ENCODE results near the gene AGAP3.

Gene AGAP3

DNA sequence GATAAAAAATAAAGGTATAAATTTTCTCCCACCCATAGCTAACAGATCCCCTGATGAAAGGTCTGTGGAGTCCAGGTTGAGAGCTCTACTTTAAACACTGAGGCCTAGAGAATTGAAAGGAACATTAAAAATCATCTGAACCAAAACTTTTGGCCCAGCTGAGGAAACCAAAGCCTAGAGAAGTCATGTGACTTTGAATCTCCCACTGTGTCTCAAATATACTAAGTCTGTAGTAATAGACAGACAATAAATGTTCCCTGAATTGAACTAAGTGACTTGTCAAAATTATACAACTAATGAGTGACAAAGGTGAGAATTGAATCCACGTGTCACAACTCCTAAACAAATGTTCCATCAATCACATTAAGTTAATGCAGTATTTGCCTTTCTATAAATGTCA is 75.5 kb downstream of the AGAP3 start:
- DNase-seq (ENCODE audit: low read depth), result no peak

DNA sequence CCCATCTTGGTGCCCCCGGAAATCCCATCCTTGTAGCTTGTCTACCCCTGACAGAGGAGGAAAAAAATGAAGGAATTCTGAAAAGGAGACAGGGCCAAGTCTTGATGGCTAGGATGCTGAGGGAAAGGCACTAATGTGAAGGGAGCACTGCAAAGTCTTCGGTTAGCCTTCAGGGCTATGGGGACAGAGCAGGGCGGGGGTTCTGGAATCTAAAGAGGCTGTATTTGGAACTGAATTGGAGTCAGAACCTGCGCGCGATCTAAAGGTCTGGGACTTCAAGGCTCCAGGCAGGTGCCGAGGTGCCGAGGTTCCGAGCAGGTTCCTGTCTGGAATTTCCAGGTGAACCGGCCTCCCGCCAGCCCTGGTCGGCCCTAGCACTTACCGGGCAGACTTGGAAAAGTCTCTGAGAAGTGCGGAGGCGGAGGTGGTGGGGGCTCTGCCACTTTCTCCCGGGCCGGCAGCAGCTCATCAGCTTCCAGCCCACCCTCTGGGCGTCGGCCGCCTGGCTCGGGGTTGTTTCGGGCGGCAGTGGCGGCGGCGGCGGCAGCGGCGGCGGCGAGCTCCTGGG is 80.4 kb downstream of the AGAP3 start:
- no peak for DNase-seq (ENCODE audit: low read depth)

- no peak for DNase-seq (ENCODE audit: low read depth)
Observed at GRCh38 chr7:151167197-151167961, 81.1 kb downstream of the AGAP3 start, which contains the start of gene GBX1. TSS of gene GBX1 (minus strand) at chr7:151167694. CDS start at chr7:151167548, 146 bp downstream.

GRCh38 chr7:151168003-151168786 is 81.9 kb downstream of the AGAP3 start:
- DNase-seq (ENCODE audit: low read depth), result no peak

- DNase-seq (ENCODE audit: low read depth), result no peak
Observed at GRCh38 chr7:151168787-151169162, 82.5 kb downstream of the AGAP3 start.

GRCh38 chr7:151172273-151173141 is 86.2 kb downstream of the AGAP3 start:
- DNase-seq (ENCODE audit: low read depth), result peak; percentile 31

DNA sequence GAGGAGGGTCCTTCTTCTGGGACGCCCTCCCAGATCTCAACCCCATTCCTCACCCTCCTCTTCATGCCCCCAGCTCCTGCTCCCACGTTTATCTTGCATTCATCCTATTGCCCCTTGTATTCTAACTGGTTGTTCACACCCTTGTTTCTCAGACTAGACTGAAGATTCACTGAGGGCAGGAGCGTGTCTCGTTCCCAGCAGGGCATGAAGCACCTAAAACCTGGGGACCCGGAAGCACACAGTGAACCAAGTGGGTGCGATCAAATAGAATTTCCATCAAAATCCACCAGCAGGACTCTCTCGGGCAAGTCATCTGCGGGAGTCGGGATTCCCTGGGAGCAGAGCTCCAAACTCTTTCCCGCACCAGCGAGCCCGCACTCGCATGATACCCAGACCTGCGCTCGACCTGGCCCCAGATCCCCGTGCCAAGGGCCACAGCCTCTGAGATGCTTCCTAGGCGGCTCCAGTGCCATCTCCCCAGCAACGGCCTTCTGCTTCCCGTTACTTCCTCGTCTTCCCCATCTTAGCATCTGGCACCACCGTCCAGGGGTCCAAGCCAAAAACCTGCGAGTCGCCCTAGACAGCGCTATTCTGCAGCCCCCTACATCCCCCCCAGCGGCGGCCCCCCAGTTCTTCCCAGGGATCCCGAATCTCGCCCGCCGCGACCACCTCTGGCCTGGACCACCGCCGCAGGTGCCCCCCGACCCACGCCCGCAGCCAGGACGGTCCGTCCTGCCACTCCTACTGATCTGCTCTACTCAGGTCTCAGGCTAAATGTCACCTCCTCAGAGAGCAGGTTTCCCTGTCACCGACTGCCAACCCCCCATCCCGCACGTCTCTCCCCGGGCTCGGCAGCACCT is 87.3 kb downstream of the AGAP3 start:
- DNase-seq (ENCODE audit: low read depth), result no peak

DNA sequence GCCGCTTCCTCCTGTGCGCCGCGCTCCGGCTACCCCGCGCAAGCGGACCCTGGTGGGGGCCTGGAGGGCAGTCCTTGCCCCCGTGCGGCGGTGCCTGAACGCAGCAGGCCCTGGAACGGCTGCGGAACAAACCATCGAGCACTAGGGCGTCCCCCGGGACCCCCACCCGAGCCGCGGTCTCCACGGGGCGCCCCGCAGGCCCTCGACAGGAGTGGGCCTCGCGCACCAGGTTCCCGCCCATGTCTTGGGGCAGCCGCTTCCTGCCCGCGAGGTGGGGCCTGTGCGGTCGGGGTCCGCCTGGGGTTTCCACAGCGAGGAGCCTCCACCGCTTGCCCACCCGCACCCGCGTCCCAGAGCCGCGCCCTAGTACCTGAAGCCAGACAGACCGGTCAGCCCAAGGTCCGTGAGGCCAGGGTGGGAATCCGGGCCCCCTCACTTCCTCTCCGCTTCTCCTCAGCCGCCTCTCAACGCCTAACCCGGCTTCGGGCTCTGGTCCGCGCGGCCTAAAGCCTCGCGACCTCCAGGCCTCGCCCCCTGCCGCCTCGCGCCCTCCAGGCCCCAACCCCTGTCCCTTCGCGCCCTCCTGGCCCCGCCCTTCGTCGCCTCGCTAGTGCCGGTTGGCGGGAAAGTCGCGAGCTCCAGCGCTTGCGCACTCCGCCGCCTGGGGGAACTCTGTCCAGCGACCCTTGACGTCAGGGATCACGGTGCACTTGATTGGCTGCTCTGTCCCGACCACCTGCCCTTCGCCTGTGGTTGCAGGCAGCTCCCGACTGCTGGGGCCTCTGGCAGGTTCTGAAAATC is 88.2 kb downstream of the AGAP3 start:
- no peak for DNase-seq (ENCODE audit: low read depth)

DNA sequence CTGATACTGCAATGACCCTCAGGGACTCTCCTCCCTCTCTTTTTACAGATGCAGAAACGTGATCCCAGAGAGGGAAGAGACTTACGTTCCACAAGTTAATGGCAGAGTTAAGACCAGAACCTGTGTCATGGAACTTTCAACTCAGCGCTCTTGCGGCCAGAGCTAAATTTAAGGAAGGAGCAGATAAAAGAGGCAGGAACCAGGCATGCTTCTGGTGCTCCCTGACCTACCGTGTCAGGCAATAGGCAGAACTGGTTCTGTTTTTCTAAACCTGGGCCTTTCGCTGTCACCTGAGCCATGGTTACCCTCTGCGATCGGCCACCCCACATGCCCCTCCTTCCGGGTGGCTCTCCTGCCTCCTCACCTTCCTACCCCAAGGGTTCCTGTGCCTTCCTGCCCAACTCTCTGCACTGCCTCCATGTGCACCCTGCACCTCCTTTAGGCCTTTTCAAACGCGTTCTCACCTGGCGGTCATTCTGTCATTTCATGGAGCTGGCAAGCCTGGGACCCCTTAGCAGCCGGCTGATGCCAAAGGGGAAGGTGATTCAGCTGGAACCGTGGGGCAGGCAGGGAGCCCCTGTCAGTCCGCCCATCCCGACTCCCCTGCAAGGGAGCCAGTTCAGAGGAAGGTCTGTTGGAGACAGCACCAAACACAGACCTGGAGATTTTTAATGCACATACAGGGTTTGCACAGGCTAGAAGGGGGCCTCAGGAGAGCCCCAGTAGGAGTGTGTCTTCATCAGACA is 88.9 kb downstream of the AGAP3 start:
- no peak for DNase-seq (ENCODE audit: low read depth)

DNA sequence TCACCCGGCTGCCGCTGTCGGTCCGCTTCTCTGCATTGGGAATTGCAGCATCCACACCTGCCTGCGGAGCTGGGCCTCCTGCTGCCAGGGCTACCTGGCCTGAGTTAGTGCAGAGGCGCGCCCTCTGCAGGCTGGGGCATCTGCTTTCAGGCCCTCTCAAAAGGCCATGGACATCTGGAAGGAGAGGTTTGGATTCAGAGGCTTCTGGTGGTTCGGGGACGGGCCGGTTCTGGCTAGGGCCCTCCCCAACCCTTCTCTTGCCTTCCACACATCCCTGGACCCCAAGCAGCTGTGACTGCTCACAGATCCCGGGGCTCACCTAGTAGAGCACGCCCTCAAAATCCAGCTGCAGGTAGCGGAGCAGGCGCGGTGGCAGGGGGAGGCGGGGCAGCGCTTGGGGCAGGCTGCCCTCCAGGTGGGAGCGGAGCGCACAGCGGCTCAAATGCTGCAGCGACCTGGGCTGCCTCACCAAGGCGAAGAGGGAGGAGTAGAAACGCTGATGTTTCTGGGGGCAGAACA is 89.6 kb downstream of the AGAP3 start:
- DNase-seq (ENCODE audit: low read depth), result no peak

GRCh38 chr7:151176401-151176800 is 90.1 kb downstream of the AGAP3 start:
- no peak for DNase-seq (ENCODE audit: low read depth)

DNA sequence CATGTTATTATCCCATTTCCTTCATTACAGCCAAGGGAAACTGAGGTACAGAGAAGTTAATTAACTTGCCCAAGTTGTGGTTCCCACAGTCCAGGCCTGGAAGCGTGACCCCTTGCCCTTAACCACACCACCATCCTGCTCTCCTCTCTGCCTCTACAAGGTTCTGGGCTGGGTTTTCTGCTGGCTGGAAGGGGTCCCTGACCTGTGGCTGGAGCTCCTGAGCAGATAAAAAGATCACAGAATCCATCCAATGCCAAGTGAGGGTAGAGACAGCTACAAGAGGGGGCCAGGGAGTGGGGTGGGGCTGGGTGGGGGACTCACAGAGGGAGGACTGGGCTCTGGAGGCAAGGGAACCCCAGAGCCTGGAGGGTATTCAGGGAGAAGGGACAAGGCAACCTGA is 91.0 kb downstream of the AGAP3 start:
- no peak for DNase-seq (ENCODE audit: low read depth)

GRCh38 chr7:151178236-151178635 is 92.0 kb downstream of the AGAP3 start:
- no peak for DNase-seq (ENCODE audit: low read depth)

- DNase-seq (ENCODE audit: low read depth), result no peak
Observed at GRCh38 chr7:151178831-151179230, 92.6 kb downstream of the AGAP3 start.

DNA sequence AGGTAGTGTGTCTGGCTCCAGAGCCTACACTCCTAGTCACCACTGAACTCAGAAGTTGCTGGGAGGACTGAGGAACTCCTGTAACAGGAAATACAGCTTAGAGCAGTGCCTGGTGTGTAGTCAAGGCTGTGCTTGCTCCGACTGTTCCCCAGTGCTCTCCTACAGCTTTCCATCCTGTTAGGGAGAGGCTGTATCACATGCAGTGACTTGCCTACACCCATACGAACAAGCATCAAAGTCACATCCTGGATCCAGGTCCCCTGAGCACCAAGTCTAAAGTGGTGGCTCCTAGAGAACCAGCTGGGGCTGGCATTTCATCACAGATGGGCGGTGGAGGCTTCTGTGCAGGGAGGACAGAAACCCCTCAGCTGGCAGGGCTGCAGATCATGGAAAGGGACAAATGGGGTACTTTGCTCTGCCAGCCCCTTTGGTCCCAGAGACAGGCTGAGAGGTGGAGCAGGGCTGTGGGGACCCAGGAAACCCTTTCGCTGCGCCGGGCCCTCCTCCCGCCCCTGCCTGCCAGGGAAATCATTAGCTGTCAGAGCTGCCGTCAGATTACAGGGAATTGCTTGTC is 93.1 kb downstream of the AGAP3 start:
- DNase-seq (ENCODE audit: low read depth), result no peak

DNA sequence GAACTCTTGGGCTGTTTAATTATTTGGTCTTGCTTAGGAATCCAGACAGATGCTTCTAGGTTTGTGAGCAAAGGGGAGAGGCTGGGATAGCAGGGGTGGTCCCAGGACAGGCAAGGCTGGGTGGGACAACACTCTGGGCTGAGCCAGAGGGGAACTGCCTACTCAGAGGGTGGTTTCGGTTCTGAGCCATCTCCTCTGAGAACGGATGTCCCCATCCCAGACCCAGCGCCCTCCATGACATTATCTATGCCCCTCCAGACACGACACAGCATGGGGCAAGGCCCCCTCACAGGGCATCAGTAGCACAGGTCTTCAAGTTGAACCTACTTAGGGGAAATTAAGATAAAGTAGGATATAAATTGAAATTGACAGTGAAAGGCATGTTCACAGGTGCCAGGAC is 93.7 kb downstream of the AGAP3 start:
- no peak for DNase-seq (ENCODE audit: low read depth)

DNA sequence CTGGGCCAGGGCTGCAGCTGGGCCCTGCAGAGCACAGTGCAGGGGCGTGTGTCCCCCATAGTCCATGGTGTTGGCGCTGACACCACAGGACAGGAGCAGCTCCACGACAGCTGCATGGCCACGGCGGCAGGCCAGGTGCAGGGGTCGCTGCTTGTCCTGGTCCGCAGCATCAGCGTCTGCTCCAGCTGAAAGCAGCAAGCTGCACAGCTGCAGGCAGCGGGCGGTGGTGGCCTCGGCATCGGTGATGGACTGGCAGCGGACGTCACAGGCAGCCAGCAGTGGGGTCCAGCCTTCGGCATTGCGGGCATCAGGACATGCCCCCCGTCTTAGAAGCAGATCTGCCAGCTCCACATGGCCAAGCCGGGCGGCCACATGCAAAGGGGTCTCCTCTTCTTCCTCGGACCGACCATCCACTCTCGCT is 94.7 kb downstream of the AGAP3 start:
- no peak for DNase-seq (ENCODE audit: low read depth)

GRCh38 chr7:151185762-151186639 is 99.7 kb downstream of the AGAP3 start:
- no peak for DNase-seq (ENCODE audit: low read depth)

Measured in fibroblast of the conjunctiva (primary cell).